ENCODE data around the gene GPR148.
"Not testable (repeated sequence)": the region's sequence is repeated elsewhere in the genome, so short reads cannot be mapped to it uniquely, and the experiment has no call there.

GPR148 gene, protein sequence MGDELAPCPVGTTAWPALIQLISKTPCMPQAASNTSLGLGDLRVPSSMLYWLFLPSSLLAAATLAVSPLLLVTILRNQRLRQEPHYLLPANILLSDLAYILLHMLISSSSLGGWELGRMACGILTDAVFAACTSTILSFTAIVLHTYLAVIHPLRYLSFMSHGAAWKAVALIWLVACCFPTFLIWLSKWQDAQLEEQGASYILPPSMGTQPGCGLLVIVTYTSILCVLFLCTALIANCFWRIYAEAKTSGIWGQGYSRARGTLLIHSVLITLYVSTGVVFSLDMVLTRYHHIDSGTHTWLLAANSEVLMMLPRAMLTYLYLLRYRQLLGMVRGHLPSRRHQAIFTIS

DNA sequence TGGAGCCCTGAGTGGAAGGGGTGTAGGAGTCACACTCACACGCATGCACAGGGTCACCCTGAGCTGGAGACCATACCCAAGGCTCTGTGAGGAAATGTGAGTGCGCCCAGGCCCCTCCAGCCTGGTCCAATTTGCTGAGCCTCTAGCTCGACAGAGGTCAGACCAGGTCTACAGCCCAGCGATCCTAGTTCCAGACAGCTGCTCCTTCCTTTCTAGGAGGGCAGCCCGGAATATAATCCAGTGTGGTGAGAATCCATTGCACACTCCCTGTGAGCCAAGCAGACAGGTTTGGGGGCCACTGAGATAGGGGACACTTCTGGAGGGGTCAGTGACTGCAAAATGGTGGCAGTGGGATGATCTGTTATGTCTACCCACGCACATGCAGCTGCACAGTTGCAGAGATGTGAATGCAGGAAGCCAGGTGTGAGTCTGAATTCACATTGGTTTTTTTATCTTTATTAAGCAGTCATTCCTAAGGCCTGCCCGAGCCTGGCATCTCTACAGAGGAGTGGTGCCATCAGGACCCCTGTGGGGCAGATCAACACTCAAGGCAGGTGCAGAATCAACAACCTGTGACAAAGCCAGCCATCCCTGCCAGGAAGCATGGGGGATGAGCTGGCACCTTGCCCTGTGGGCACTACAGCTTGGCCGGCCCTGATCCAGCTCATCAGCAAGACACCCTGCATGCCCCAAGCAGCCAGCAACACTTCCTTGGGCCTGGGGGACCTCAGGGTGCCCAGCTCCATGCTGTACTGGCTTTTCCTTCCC is at the start of gene GPR148:
Gene GPR148 (plus strand): TSS at position 522 of the 768 bp plus-strand sequence. CDS start 82 bp downstream, at position 604.
- DNase-seq (ENCODE audit: low spot score) = no peak

DNA sequence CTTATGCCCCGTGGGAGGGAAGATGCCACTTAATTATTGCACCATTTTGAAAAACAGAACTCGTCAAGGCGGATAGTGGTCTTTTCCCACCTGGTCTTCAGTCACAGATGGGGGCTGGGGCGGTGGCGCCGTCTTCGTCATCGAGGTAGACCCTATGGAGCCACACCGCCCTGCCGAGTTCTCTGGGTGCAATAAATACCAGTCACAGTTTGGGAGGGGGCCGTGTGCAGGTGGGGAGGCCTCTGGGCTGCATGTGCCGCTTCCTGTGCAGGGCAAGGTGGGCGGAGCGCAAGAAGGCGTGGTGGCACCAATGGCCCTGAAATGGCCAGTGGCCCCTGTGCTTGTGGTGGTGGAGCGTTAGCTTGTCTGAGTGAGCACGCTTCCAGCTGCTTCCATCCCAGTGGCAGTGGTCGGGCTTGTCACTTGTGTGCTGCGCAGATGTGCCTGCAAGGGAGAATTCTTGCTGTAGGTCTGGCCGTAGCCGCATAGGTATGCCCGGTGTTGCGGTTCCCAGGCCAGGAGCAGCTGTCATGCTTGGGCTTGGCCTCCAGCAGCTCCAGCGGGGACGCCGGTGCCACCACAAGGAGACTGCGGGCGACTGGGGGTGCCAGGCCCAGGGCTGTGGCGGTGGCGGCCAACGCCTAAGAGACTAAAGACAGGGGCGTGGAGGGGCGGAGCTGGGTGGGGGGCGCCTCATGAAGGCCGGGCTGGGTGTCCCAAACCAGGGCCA is 36.7 kb upstream of the GPR148 start:
- not testable (repeated sequence) for DNase-seq (ENCODE audit: low spot score)

DNA sequence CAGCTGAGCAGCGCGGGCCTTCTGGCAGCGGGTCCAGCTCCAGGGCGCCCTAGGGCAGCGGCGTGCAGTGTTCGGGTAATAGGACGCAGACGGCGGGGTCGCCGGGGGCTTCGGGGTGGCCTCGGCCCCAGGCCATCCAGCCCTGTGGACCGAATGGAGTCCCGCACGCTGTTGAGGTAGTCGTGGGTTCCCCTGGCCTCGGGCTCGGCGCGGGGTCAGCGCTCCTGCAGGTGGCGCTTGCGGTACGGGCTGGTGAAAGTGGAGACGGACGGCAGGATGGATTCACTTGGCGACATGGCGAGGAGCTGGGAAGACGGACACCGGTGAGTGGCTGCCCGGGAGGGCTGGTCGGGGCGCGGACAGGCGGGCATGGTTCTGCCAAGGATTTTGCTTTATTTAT is 35.4 kb upstream of the GPR148 start:
- DNase-seq (ENCODE audit: low spot score) = peak; percentile 3

DNA sequence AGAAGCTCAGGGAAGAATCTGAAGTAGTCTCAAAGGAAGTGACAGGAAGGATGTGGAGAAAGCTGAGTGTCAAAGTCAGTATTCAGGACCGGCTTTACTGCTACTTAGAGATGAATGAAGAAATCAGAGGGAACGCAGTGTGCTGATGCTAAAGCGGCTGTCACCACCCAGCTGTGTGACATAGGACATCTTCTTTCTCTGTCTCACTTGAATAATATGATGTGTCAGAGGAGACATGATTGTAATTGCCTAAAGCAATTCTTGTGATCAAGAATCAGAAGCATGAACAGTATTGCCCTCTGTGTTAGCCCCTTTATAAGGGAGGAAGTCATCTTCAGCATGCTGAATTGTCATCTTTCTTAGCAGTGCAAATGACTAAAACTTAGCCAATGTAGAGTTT is 25.6 kb upstream of the GPR148 start:
- DNase-seq (ENCODE audit: low spot score) = not testable (repeated sequence)

DNA sequence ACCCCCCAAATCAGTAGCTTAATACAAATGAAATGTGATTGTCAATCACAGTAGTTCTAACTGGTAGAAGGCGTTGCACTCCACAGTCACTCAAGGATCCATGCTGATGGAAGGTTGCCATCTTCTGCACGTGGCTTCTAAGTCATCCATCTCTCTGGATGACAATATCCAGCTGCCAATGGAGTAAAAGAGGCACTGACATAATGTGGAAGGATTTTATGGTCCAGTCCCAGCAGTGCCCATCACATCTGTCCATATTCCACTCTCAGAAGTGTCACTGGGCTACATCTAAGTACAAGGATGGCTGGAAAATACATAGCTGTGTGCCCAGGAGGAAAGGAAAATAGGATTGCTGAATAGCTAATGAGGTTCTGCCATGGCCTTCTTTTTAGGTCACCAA is 14.1 kb upstream of the GPR148 start:
- DNase-seq (ENCODE audit: low spot score) = not testable (repeated sequence)

DNA sequence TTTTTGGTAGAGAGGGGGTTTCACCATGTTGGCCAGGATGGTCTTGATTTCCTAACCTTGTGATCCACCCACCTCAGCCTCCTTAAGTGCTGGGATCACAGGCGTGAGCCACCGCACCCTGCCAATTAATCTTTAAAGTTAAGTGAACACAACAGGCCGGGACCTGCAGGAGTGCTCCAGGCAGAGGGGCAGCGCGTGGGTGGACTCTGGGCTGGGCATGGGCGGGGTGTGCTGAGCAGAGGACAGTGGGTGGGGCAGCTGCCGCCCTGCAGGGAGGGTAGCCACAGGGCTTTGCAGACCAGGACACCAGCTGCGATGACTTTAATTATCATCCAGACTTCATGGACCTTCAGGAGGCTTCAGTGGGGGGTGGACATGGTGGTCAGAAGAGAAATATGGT is 8.8 kb upstream of the GPR148 start:
- no peak for DNase-seq (ENCODE audit: low spot score)

DNA sequence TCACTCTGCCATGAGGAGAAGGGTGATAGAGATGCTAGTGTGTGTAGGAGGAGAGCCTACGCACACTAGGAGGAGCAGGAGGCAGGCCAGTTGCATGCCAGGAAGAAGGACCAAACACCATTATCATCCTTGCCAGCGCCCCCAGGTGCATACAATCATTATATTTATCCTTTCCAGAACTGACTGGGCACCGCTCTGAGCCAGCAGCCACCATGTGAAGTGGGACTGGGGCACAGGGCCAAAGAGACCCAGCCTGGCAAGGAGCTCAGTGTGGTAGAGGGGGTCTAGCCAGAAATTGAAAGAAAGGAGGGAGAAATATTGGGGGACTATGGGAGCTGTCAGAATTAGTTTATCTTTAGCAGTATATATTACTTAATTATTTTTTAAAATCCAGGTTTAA is 8.3 kb upstream of the GPR148 start:
- DNase-seq (ENCODE audit: low spot score) = no peak

DNA sequence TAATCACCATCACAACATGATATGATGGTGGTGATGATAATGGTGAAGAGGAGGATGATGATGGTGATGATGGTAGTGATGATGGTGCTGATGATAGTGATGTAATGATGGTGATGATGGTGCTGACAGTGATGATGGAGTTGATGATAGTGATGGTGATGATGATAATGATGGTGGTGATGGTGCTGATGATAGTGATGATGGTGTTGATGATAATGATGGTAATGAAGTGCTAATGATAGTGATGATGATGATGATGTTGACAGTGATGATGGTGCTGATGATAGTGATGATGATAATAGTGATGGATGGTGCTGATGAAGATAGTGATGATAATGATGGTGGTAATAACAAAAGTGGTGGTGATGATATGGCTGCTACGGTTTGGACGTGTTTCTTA is 4.4 kb upstream of the GPR148 start:
- DNase-seq (ENCODE audit: low spot score) = no peak

DNA sequence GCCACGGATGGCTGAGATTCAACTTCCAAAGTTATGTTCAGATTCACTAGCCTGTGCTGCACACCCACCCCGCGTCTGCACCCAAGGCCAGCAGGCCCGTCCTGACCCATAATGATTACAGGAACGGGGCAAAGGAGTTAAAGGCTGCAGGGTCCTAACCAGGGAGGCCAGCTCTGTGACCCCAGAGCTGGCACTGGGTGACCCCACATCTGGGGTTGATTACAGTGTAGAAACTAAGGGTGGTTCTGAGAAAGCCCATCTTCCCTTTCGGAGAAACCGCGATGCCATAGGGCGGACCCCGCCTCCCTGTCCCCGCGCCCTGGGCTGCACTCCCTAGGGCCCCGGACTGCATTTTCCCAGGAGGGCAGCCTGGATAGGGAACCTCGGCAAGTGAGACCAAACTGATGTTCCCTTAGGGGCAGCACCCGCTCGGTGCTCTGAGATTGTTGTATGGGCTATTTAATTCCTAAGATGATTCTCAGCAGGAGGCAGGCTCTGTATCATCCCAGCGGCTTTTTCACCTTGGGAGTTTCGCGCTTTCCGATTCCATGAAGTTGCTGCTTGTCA is 2.2 kb upstream of the GPR148 start:
- DNase-seq (ENCODE audit: low spot score) = no peak

DNA sequence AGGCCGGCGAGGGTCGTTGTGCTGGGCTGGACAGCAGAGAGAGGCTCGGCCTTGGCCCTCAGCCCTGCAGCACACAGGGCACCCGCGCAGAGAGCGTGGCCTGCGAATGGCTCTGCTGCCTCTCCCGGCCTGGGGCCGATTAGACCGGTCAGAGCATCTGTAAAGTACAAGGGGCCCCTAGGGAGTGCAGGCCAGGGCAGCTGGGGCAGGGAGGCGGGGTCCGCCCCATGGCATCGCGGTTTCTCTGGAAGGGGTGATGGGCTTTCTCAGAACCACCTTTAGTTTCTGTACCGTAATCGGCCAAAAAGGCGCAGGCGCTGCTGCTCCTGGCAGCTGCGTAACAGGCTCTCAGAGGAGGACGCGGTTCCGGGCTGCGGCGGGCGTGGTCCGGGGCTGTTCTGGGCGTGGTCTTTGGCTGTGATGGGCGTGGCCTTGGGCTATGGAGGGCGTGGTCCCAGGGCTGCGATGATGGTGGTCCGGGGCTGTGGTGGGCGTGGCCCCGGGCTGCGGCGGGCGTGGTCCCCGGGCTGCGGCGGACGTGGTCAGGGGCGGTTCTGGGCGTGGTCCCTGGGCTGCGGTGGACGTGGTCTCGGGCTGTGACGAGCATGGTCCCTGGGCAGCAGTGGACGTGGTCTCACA is 1.5 kb upstream of the GPR148 start:
- DNase-seq (ENCODE audit: low spot score) = peak; percentile 93

DNA sequence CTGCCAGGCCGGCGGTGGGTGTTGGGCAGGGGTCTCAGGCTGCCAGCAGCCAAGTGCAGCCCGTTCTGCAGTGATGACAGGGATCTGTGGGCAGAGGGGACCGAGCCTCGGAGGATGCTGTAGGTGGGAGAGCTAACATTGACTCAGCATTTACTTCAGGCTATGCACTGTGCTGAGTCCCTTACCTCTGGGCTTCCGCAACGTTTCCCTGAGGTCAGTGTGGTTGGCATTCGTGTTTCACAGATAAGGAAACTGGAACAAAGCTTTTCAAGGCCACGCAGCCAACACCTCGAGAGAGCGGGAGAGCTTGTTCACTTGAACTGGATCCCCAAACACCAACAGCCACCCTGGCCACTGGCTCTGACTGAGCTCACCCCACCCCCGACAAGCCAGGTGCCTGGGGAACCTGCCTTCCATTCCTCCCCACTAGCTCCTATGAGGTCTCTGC is 839 bp upstream of the GPR148 start:
- peak; percentile 39 for DNase-seq (ENCODE audit: low spot score)

DNA sequence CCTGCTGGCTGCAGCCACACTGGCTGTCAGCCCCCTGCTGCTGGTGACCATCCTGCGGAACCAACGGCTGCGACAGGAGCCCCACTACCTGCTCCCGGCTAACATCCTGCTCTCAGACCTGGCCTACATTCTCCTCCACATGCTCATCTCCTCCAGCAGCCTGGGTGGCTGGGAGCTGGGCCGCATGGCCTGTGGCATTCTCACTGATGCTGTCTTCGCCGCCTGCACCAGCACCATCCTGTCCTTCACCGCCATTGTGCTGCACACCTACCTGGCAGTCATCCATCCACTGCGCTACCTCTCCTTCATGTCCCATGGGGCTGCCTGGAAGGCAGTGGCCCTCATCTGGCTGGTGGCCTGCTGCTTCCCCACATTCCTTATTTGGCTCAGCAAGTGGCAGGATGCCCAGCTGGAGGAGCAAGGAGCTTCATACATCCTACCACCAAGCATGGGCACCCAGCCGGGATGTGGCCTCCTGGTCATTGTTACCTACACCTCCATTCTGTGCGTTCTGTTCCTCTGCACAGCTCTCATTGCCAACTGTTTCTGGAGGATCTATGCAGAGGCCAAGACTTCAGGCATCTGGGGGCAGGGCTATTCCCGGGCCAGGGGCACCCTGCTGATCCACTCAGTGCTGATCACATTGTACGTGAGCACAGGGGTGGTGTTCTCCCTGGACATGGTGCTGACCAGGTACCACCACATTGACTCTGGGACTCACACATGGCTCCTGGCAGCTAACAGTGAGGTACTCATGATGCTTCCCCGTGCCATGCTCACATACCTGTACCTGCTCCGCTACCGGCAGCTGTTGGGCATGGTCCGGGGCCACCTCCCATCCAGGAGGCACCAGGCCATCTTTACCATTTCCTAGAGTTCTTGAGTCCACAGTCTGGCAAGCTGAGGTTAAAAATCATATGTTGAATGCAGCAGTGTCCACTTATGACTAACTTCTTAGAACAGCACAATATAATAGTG is 741 bp downstream of the GPR148 start:
- no peak for DNase-seq (ENCODE audit: low spot score)

DNA sequence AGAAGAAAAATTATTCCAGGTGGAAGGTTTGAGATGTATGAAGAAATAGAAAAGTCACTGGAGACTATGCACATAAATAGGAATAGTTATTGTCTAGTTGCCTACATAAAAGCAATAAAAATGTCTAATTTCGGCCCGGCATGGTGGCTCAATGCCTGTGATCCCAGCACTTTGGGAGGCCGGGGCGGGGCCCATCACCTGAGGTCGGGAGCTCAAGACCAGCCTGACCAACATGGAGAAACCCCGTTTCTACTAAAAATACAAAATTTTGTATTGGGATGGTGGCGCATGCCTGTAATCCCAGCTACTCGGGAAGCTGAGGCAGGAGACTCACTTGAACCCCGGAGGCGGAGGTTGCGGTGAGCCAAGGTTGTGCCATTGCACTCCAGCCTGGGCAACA is 3.4 kb downstream of the GPR148 start:
- not testable (repeated sequence) for DNase-seq (ENCODE audit: low spot score)

DNA sequence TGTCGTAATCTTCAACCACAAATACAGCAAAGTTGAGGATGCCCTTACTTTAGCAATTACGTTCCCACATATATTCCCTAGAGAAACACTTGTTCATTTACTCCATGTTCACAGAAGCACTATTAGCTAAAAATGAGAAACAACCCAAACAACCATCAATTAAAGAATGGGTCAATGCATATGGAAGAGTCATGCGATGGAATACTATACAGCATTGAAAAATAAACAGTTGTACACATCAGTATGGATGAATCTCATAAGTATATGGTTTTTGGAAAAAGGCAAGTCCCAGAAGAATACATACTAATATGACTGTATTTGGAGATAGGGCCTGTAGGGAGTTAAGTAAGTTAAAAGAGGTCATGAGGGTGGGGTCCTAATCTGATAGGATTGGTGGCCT is 6.3 kb downstream of the GPR148 start:
- no peak for DNase-seq (ENCODE audit: low spot score)

DNA sequence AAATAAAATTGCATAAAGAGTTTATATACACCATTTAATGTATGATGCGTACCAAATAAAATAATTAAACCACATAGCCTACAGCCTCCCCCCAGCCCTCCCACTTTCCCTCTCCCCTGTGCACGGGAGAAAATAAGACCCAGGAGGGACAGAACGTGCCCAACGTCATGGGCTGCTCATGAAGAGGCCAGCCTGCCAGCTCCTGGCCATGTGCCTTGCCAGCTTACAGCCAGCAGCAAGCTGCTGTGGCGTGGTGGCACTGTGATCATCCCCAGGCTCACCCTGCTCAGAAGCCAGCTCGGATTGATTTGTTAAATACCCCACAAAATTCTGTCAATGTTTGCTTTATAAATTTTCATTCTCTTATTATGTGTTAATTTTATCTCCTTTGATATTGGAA is 7.6 kb downstream of the GPR148 start:
- no peak for DNase-seq (ENCODE audit: low spot score)

DNA sequence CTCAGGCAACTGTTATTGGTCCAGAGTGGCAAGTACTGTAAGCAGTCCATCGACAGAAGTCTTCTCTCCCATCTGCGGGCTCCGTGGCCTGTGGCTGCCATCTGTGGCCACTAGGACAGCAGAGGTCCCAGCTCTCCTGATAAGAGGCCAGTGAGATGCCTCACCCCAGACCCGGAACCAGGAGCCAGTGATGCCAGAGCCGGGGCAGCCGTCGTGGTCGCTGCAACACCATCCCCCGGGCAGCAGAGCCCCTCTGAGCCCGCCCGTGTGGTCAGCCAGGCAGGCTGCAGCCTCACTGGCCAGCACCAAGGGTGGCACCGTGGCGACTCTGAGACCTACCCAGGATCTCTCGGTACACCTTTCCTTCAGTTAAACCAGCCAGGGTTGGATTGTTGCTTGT is 8.7 kb downstream of the GPR148 start:
- DNase-seq (ENCODE audit: low spot score) = no peak

DNA sequence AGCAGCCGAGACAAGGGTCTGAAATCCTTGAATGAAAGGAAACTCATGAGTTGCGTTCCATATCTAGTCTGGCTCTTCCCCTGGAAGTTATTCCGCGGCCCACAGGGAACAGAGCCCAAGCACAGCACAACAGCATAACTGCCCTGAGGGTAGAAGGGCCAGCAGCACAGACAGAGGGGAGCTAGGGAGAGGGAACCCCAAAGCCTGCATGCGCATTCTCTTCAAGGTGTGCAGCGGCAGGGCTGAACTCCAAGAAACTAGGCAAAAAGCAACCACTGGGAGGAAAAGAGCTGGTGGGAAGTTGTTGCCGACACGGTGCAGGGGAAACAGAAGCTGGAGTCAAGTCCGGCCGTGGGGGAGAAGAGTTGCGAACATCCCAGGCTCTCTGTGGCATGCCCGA is 11.8 kb downstream of the GPR148 start:
- DNase-seq (ENCODE audit: low spot score) = no peak

DNA sequence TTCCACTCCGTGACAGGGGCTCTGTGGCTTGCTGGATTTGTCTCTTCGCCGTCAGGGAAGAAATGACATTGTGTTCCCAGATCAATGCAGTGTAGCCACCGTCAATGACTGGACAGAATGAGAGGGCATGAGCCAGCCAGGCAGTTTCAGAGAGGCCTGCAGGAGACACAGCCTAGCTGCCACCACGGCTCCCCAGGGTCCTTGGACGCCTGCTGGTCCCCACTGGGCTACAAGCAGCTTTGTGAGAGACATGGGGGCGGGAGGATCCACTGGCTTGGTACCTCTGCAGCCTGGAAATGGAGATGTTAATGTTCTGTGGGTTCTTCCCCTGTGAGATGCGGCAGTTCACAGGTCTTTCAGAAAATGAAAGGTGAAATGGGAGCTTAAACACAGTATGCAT is 14.4 kb downstream of the GPR148 start:
- no peak for DNase-seq (ENCODE audit: low spot score)

DNA sequence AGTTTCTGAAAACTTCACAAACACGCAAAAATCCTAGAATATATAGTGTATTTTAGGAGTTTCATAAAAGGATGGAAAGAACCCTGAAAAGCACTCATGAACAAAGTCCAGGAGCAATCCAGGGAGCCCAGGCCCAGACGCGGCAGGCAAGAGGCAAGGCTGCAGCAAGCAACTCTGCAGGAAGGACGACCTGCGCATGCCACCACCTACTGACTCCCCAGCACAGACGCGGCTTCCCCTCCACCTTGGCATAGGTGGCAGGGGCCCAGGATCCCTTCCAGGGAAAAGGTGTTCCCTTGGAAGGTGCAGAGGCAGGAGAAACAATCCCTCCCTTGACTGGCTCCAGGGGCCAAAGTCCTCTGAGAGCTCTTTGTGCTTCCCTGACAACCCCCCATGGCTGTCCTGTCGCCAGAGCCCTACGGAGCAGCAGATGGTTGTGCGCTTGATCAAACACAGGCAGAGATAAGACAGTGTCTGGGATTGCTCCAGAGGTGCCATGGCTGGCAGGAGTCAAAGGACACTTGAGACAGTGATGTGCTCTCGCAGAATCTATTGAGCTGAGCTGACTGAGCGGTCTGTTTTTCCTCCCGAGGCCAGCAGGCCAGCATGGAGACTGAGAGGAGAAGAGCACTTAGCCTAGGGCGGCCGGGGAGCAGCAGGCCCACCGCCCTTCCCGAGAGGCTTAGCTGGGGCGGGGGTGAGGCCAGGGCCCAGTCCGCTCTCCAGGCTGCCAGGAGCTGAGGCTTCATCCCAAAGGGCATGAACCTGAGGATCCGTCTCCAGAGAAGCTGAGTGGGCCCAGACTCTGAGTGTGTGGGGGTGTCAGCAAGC is 15.6 kb downstream of the GPR148 start:
- DNase-seq (ENCODE audit: low spot score) = no peak

DNA sequence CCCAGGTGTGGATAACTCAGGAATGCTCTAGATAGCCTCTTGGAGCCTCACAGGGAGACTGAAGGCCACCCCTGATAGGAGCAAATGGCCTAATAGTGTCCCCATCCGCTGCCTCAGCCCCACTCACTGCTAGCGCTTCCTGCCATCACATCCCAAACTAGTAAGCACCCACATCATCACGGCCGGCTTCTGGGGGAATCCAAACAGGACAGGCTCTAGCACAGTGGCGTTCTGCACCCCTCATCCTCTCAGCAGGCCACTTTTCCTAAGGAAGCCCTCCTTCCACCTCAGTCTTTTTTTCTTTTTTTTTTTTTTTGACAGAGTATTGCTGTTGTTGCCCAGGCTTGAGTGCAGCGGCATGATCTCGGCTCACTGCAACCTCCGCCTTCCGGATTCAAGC is 20.2 kb downstream of the GPR148 start:
- DNase-seq (ENCODE audit: low spot score) = no peak

All from activated CD4-positive, alpha-beta T cell treated with anti-CD3 and anti-CD28 coated beads, Interleukin-2, Interleukin-4, amounts not matched to agents 100 ng/mL and 50 ng/mL, durations not matched to agents 16 hours and 8 hours (primary cell).